ENCODE data around the gene DCLK1. TPM values are rescaled to one million over a fixed set of nuclear protein-coding genes. Genes with fewer than 3 reads are reported as not detected.

DCLK1 gene
- total RNA-seq, 4 donors from 2014 or later: 3.8 to 10.0 (median 8.2) TPM

- H3K9me3 ChIP-seq: no peaks in the 10 kb centered on the region
- TF ChIP-seq POLR2A (IDR thresholded peaks at IDR 0.05): no peak
- no peak for TF ChIP-seq CTCF (IDR thresholded peaks at IDR 0.05 in 4 of 5, conservative IDR thresholded peaks at IDR 0.05 in 1 of 5)
- in situ Hi-C loops (cut with MboI; ENCODE audit: low sequenced_read_pairs in 4 of 4) (loop anchor here in 1 of 4 donors (10.0 kb wide), 1 partner anchor 173 kb away; no protein-coding TSS in a partner anchor), intact Hi-C loops (cut with DNase I; ENCODE audit: low total_unique reads) (no loop called here)
- H3K27ac ChIP-seq: no peak overlapping the region
- no peaks in the 10 kb centered on the region for H3K4me1 ChIP-seq
- H3K4me3 ChIP-seq: no peak overlapping the region
- H3K27me3 ChIP-seq: no peaks in the 10 kb centered on the region
- H3K36me3 ChIP-seq: no peaks in the 10 kb centered on the region
- DNase-seq (no peak), ATAC-seq (no peak)
Measured at GRCh38 chr13:35797991-35798390, 333.2 kb downstream of the DCLK1 start.

GRCh38 chr13:35797244-35797643 lies 333.9 kb downstream of the DCLK1 start:
- no peak overlapping the region for H3K27ac ChIP-seq
- TF ChIP-seq POLR2A (IDR thresholded peaks at IDR 0.05) (no peak), CTCF (IDR thresholded peaks at IDR 0.05 in 4 of 5, conservative IDR thresholded peaks at IDR 0.05 in 1 of 5) (no peak)

GRCh38 chr13:35796623-35797022 lies 334.6 kb downstream of the DCLK1 start:
- no peaks in the 10 kb centered on the region for H3K9me3 ChIP-seq
- no peak for TF ChIP-seq CTCF (IDR thresholded peaks at IDR 0.05 in 4 of 5, conservative IDR thresholded peaks at IDR 0.05 in 1 of 5)
- no peak for TF ChIP-seq POLR2A (IDR thresholded peaks at IDR 0.05)
- ATAC-seq (no peak), DNase-seq (no peak)
- no peak overlapping the region for H3K27ac ChIP-seq
- H3K27me3 ChIP-seq: no peaks in the 10 kb centered on the region
- peaks cover 0 to 8% of the 10 kb centered on the region in 2 donors for H3K4me1 ChIP-seq
- H3K36me3 ChIP-seq: no peaks in the 10 kb centered on the region
- no peak overlapping the region for H3K4me3 ChIP-seq
- in situ Hi-C loops (cut with MboI; ENCODE audit: low sequenced_read_pairs in 4 of 4) (loop anchor here in 1 of 4 donors (10.0 kb wide), 1 partner anchor 172 kb away; no protein-coding TSS in a partner anchor), intact Hi-C loops (cut with DNase I; ENCODE audit: low total_unique reads) (no loop called here)

More at GRCh38 chr13:35797244-35797643, 333.9 kb downstream of the DCLK1 start:
- Histone ChIP-seq H3K27me3 (no peaks in the 10 kb centered on the region), H3K4me3 (no peak overlapping the region), H3K9me3 (no peaks in the 10 kb centered on the region), H3K4me1 (peaks cover 0 to 4% of the 10 kb centered on the region in 2 donors), H3K36me3 (no peaks in the 10 kb centered on the region)
- ATAC-seq (no peak), DNase-seq (no peak)
- in situ Hi-C loops (cut with MboI; ENCODE audit: low sequenced_read_pairs in 4 of 4) (loop anchor here in 1 of 4 donors (10.0 kb wide), 1 partner anchor 172 kb away; no protein-coding TSS in a partner anchor), intact Hi-C loops (cut with DNase I; ENCODE audit: low total_unique reads) (no loop called here)

- Histone ChIP-seq H3K4me3 (no peak overlapping the region), H3K27me3 (no peaks in the 10 kb centered on the region), H3K9me3 (no peaks in the 10 kb centered on the region), H3K4me1 (peaks cover 0 to 8% of the 10 kb centered on the region in 2 donors), H3K27ac (no peak overlapping the region), H3K36me3 (no peaks in the 10 kb centered on the region)
- no peak for DNase-seq
- intact Hi-C loops (cut with DNase I; ENCODE audit: low total_unique reads) (no loop called here), in situ Hi-C loops (cut with MboI; ENCODE audit: low sequenced_read_pairs in 4 of 4) (loop anchor here in 1 of 4 donors (10.0 kb wide), 1 partner anchor 170 kb away; no protein-coding TSS in a partner anchor)
- no peak for ATAC-seq
- TF ChIP-seq CTCF (IDR thresholded peaks at IDR 0.05 in 4 of 5, conservative IDR thresholded peaks at IDR 0.05 in 1 of 5) (no peak), POLR2A (IDR thresholded peaks at IDR 0.05) (no peak)
Measured at GRCh38 chr13:35794734-35795389, 336.3 kb downstream of the DCLK1 start.

Measured in gastrocnemius medialis (tissue), 4 donors.